ENCODE data around the gene RRBP1. TPM values are rescaled to one million over a fixed set of nuclear protein-coding genes. Genes with fewer than 3 reads are reported as not detected.

RRBP1 gene
- total RNA-seq, 1 donor from 2014 or later, result 73.1 TPM

DNA sequence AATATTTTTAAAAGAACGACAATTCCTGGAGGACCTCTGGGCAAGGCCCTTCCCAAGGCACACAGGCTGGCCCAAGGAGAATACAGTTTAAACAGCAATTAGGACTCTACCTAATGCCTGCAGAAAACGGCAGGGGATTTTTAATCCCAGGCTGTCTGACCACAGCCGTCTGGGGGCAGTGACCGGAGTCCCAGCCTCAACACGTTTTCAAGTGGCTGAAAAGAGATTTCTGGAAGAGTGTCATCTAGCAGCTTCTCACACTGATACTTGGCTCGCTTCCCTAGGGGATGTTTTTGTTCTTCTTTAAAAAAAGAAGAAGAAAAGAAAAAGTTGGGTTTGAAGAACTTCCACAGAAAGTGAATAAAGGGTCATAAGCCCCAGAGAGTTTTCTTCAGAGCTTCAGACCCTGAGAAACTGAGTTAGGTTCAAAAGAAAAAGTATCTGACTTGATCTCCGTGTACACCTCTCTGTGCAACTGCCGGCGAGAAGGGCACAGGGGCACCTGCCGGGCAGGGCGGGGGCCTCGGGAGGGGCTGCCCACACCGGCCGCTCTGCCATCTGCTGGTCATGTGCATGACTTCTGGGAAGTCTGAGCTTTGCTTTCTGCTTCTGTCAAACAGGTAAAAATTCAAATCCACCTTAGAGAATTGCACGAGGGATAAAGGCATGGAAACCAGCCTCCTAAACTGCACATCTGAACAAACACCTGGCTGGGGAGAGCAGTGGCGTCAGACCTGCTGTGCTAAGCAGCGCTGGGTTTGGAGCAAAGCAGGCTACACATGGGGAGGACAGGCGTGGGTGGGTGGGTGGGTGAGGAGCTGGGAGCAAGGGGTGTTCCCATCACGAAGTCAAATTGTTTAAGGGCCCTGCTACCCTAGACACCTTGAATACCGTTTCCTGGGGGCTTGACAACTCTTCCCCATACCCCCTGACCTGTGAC, 33.0 kb downstream of the RRBP1 start:
- no peak overlapping the region for H3K4me3 ChIP-seq (ENCODE audit: low read depth, low read length)
- no peak for DNase-seq (ENCODE audit: low read depth)
- TF ChIP-seq, protein P1, sequence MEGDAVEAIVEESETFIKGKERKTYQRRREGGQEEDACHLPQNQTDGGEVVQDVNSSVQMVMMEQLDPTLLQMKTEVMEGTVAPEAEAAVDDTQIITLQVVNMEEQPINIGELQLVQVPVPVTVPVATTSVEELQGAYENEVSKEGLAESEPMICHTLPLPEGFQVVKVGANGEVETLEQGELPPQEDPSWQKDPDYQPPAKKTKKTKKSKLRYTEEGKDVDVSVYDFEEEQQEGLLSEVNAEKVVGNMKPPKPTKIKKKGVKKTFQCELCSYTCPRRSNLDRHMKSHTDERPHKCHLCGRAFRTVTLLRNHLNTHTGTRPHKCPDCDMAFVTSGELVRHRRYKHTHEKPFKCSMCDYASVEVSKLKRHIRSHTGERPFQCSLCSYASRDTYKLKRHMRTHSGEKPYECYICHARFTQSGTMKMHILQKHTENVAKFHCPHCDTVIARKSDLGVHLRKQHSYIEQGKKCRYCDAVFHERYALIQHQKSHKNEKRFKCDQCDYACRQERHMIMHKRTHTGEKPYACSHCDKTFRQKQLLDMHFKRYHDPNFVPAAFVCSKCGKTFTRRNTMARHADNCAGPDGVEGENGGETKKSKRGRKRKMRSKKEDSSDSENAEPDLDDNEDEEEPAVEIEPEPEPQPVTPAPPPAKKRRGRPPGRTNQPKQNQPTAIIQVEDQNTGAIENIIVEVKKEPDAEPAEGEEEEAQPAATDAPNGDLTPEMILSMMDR (conservative IDR thresholded peaks at IDR 0.05; ENCODE audit: low read depth, low read length), result peak; percentile 61

DNA sequence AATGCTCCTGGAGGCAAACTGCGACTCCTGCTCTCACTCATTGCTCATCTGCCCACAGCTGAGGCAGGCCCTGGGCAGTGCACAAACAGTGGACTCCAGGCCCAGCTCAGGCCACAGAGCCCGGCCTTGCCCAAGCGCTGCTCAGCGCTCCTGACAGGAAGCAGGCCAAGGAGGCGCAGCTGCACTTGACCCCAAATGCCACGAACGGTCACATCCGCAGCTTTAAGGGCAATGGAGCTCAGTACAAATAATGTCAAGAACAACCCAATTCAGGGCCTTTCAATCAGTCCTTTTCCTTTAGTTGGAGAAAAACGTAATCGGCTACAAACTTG, 33.8 kb downstream of the RRBP1 start:
- TF ChIP-seq, protein P1 (conservative IDR thresholded peaks at IDR 0.05; ENCODE audit: low read depth, low read length), result no peak
- no peak overlapping the region for H3K4me3 ChIP-seq (ENCODE audit: low read depth, low read length)
- DNase-seq (ENCODE audit: low read depth), result no peak

DNA sequence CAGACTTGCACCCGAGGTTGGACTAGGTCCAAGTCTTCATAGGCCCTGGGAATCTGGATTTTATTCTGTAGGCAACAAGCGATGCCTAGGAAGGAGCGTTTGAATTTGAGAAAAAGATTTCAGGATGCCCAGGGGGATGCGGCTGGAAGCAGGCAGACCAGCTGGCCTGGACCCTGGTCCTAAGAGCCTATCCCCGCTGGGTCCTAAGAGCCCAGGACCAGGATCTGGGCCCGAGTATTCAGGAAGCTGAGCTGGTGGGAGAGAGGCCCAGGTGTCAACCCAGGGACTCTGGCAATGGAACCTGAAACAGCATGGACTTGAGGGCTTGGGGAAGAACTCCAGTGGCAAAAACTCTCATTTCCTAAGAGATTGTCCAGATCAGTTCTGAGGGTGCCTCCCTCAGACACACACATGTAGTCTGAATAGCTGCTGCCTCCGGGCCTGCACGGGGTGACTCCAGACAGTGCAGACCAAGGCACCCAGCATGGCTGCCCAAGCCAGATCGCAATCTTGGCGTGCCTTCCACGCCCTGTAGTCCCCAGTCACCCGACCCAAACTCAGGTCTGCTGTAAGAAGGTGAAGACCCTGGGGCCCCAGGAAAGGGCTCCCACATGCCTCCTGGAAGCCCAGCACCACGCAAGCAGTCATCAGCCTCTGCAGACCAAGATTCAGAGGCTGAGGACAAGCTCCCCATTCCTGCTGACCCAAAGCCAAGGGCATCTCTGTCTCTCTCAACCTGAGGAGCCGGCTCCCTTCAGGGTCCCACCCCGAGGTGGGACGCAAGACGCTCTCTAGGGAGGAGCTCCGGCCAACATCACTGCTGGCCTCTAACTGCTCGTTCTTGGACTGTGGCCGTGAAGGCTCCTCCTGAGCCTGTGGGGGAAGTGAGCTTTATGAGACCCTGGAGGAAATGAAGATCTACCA, 34.4 kb downstream of the RRBP1 start:
- TF ChIP-seq, protein P1 (conservative IDR thresholded peaks at IDR 0.05; ENCODE audit: low read depth, low read length), result no peak
- no peak for DNase-seq (ENCODE audit: low read depth)
- H3K4me3 ChIP-seq (ENCODE audit: low read depth, low read length), result no peak overlapping the region

DNA sequence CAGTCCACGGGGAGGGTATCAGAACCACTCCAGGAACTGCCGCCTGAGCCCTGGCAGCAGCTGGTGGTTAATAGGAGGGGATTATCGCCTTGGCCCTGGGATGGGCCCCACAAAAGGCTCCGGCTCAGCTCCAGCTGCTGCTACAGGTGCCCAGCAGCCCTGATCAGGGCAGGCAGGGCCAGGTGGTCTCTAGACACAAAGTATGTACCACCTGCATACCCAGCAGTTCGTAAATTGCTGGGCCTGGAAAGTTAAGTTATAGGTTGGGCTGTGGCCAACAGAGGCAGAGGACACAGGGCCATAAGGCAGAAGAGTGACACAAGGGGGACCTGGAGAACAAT, 35.1 kb downstream of the RRBP1 start:
- DNase-seq (ENCODE audit: low read depth), result no peak
- no peak overlapping the region for H3K4me3 ChIP-seq (ENCODE audit: low read depth, low read length)
- TF ChIP-seq, protein P1 (conservative IDR thresholded peaks at IDR 0.05; ENCODE audit: low read depth, low read length), result no peak

DNA sequence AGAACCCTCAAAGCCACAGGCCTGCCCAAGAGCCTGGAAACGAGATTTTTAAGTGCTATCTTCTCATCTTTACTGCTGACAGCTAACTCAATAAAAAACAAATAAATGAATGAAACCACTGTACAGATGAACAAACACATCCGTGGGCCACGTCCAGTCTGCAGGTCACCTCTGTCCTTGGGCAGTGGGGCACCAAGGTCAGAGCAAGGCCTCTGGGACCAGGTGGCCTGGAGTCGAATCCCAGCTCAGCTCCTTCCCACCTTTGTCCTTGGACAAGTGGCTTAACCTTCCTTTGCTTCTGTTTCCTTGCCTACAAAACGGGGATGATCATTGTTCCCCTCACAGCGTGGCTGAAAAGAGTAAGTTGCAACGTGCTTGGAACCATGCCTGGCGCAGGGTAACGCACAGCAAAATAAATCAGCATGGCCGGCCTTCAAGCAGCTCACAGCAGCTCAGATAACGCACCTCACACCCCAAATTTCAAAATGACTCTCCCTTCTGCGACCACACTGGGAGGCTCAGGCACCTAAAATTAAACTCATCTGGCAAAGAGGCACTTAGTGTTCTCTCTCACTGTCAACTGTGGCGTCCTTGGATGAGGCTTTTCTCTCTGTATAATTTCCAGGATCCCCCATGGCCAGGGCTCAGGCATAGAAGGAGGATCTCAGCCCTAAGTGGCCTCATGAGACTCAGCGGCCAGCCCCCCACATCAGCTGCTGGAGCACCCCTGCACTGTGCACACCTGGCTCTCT, 35.7 kb downstream of the RRBP1 start:
- no peak overlapping the region for H3K4me3 ChIP-seq (ENCODE audit: low read depth, low read length)
- no peak for DNase-seq (ENCODE audit: low read depth)
- TF ChIP-seq, protein P1 (conservative IDR thresholded peaks at IDR 0.05; ENCODE audit: low read depth, low read length), result no peak

DNA sequence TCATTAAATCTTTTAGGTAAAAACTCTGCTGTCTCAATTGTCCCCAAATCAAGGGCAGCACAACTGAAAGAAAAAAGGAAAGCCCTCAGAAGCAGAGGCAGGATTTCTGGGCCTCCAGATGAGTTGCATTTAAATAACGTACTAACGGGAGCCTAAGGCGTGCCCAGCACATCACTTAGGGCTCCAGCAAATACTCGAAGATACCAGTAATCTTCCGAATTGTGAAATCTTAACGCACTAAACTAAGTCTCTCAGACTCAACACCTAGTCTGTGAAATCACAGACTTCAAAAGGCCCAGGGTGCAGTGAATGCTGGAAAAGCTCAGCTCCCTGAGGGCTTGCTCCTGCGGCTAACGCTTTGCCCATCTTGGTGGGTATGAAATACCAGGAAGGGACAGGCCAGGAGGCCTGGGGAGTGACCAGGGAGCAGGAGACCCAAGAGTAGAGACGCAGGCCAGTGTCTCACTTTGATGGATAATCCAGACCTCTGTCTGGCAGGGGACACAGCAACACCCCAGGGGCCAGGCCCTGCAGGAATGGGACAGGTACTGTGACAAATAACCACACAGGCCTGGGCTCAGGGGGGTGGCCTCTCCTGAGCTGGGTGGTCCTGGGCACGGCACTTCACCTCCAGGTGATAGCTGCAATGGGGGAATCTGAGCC, 36.4 kb downstream of the RRBP1 start:
- H3K4me3 ChIP-seq (ENCODE audit: low read depth, low read length), result no peak overlapping the region
- TF ChIP-seq, protein P1 (conservative IDR thresholded peaks at IDR 0.05; ENCODE audit: low read depth, low read length), result no peak

More for the DNA sequence above, 36.4 kb downstream of the RRBP1 start:
- DNase-seq (ENCODE audit: low read depth), result no peak

Data from epithelial cell of proximal tubule (primary cell).